SK-N-SH (cell line): Measurements from ENCODE around the gene KAT2A.

ENCODE experiments used
- CHD2 ChIP-seq: fragments of 150-350 bp; IDR thresholded peaks from 2 replicates; pipeline ENCODE4 v1.6.1; 2018; ENCODE audit warnings: low read length; ENCODE audit not compliant: partially characterized antibody
- CTCF ChIP-seq: fragments of 200-600 bp; sonication (generic); IDR thresholded peaks from 2 replicates; pipeline ENCODE4 v1.6.1; 2017; ENCODE audit warnings: antibody characterized with exemption, mild to moderate bottlenecking, moderate library complexity
- EZH2phosphoT487 ChIP-seq: fragments of 200-600 bp; sonication (generic); IDR thresholded peaks from 2 replicates; pipeline ENCODE4 v1.6.1; 2017; ENCODE audit warnings: low read depth, mixed run types, mild to moderate bottlenecking, antibody characterized with exemption, moderate library complexity, borderline replicate concordance
- FOSL2 ChIP-seq: IDR thresholded peaks from 2 replicates; pipeline ENCODE4 v1.4.0; 2012; ENCODE audit warnings: low read depth, mild to moderate bottlenecking, moderate library complexity, borderline replicate concordance
- TEAD4 ChIP-seq: IDR thresholded peaks from 2 replicates; pipeline ENCODE4 v1.4.0; 2012; ENCODE audit warnings: mild to moderate bottlenecking, borderline replicate concordance; ENCODE audit not compliant: insufficient read depth
- ZBTB33 ChIP-seq: IDR thresholded peaks from 2 replicates; pipeline ENCODE4 v1.4.0; 2012; ENCODE audit warnings: low read depth, borderline replicate concordance

- TF ChIP-seq CTCF: no peak
- TF ChIP-seq CHD2: no peak
- no peak for TF ChIP-seq FOSL2
- TF ChIP-seq TEAD4: no peak
- TF ChIP-seq EZH2phosphoT487: no peak
- no peak for TF ChIP-seq ZBTB33
These were observed 43.4 kb downstream of the KAT2A start for GRCh38 chr17:42077755-42078154.
